ENCODE measurements around the gene EEF1AKMT1.

EEF1AKMT1 gene

GRCh38 chr13:20773194-20774080 is at the start of gene EEF1AKMT1:
Gene EEF1AKMT1, minus strand, starts transcription at chr13:20773961. Its CDS starts 16,363 bp downstream, at chr13:20757598.
- no peaks in the 10 kb centered on the region for H3K9me3 ChIP-seq (ENCODE audit: control insufficient read depth, insufficient read depth, low read length)
- H3K4me1 ChIP-seq (ENCODE audit: control insufficient read depth, insufficient read depth, low read length), result peaks cover 7% of the 10 kb centered on the region; the same call in 1 of the 2 replicates
- H3K27ac ChIP-seq (ENCODE audit: low read depth, low read length), result peak within 1 kb of the TSS; percentile 84
- H3K9ac ChIP-seq (ENCODE audit: low read depth, low read length), result peak within 1 kb of the TSS; percentile 84
- peak within 1 kb of the TSS; percentile 75 for H3K4me3 ChIP-seq (ENCODE audit: low read depth, low read length)
- H3K36me3 ChIP-seq (ENCODE audit: control insufficient read depth, insufficient read depth, low read length), result peaks cover 4% of the 10 kb centered on the region; the same call in 1 of the 2 replicates
- no peaks in the 10 kb centered on the region for H3K27me3 ChIP-seq (ENCODE audit: control insufficient read depth, insufficient read depth, low read length)

- peaks cover 25% of the 10 kb centered on the region for H3K36me3 ChIP-seq (ENCODE audit: control insufficient read depth, insufficient read depth, low read length)
- no peaks in the 10 kb centered on the region for H3K9me3 ChIP-seq (ENCODE audit: control insufficient read depth, insufficient read depth, low read length)
- no peaks in the 10 kb centered on the region for H3K27me3 ChIP-seq (ENCODE audit: control insufficient read depth, insufficient read depth, low read length)
- H3K9ac ChIP-seq (ENCODE audit: low read depth, low read length), result no peak overlapping the region
- no peak overlapping the region for H3K27ac ChIP-seq (ENCODE audit: low read depth, low read length)
- peaks cover 19% of the 10 kb centered on the region for H3K4me1 ChIP-seq (ENCODE audit: control insufficient read depth, insufficient read depth, low read length)
- no peak overlapping the region for H3K4me3 ChIP-seq (ENCODE audit: low read depth, low read length)
Measured at GRCh38 chr13:20823071-20823470, 49.3 kb upstream of the EEF1AKMT1 start.

GRCh38 chr13:20822406-20822805 is 48.6 kb upstream of the EEF1AKMT1 start:
- H3K27me3 ChIP-seq (ENCODE audit: control insufficient read depth, insufficient read depth, low read length), result no peaks in the 10 kb centered on the region
- H3K36me3 ChIP-seq (ENCODE audit: control insufficient read depth, insufficient read depth, low read length), result peaks cover 25% of the 10 kb centered on the region
- H3K9ac ChIP-seq (ENCODE audit: low read depth, low read length), result no peak overlapping the region
- no peaks in the 10 kb centered on the region for H3K9me3 ChIP-seq (ENCODE audit: control insufficient read depth, insufficient read depth, low read length)
- H3K4me1 ChIP-seq (ENCODE audit: control insufficient read depth, insufficient read depth, low read length), result peaks cover 17% of the 10 kb centered on the region
- no peak overlapping the region for H3K27ac ChIP-seq (ENCODE audit: low read depth, low read length)
- H3K4me3 ChIP-seq (ENCODE audit: low read depth, low read length), result no peak overlapping the region

GRCh38 chr13:20819715-20820114 is 46.0 kb upstream of the EEF1AKMT1 start:
- Histone ChIP-seq H3K27ac (ENCODE audit: low read depth, low read length) (no peak overlapping the region), H3K4me3 (ENCODE audit: low read depth, low read length) (no peak overlapping the region), H3K36me3 (ENCODE audit: control insufficient read depth, insufficient read depth, low read length) (peaks cover 28% of the 10 kb centered on the region), H3K27me3 (ENCODE audit: control insufficient read depth, insufficient read depth, low read length) (no peaks in the 10 kb centered on the region), H3K9ac (ENCODE audit: low read depth, low read length) (no peak overlapping the region), H3K4me1 (ENCODE audit: control insufficient read depth, insufficient read depth, low read length) (peaks cover 2% of the 10 kb centered on the region; the same call in 1 of the 2 replicates), H3K9me3 (ENCODE audit: control insufficient read depth, insufficient read depth, low read length) (no peaks in the 10 kb centered on the region)

GRCh38 chr13:20815464-20815863 is 41.7 kb upstream of the EEF1AKMT1 start:
- H3K9ac ChIP-seq (ENCODE audit: low read depth, low read length), result no peak overlapping the region
- no peak overlapping the region for H3K4me3 ChIP-seq (ENCODE audit: low read depth, low read length)
- H3K4me1 ChIP-seq (ENCODE audit: control insufficient read depth, insufficient read depth, low read length), result no peaks in the 10 kb centered on the region
- H3K9me3 ChIP-seq (ENCODE audit: control insufficient read depth, insufficient read depth, low read length), result no peaks in the 10 kb centered on the region
- H3K27me3 ChIP-seq (ENCODE audit: control insufficient read depth, insufficient read depth, low read length), result no peaks in the 10 kb centered on the region
- H3K27ac ChIP-seq (ENCODE audit: low read depth, low read length), result no peak overlapping the region
- peaks cover 21% of the 10 kb centered on the region for H3K36me3 ChIP-seq (ENCODE audit: control insufficient read depth, insufficient read depth, low read length)

- Histone ChIP-seq H3K9me3 (ENCODE audit: control insufficient read depth, insufficient read depth, low read length) (no peaks in the 10 kb centered on the region), H3K4me1 (ENCODE audit: control insufficient read depth, insufficient read depth, low read length) (no peaks in the 10 kb centered on the region), H3K27ac (ENCODE audit: low read depth, low read length) (no peak overlapping the region), H3K27me3 (ENCODE audit: control insufficient read depth, insufficient read depth, low read length) (no peaks in the 10 kb centered on the region), H3K4me3 (ENCODE audit: low read depth, low read length) (no peak overlapping the region), H3K9ac (ENCODE audit: low read depth, low read length) (no peak overlapping the region), H3K36me3 (ENCODE audit: control insufficient read depth, insufficient read depth, low read length) (peaks cover 24% of the 10 kb centered on the region)
Measured at GRCh38 chr13:20814224-20814910, 40.6 kb upstream of the EEF1AKMT1 start.

- H3K4me3 ChIP-seq (ENCODE audit: low read depth, low read length), result no peak overlapping the region
- no peaks in the 10 kb centered on the region for H3K27me3 ChIP-seq (ENCODE audit: control insufficient read depth, insufficient read depth, low read length)
- H3K9ac ChIP-seq (ENCODE audit: low read depth, low read length), result no peak overlapping the region
- no peaks in the 10 kb centered on the region for H3K4me1 ChIP-seq (ENCODE audit: control insufficient read depth, insufficient read depth, low read length)
- no peaks in the 10 kb centered on the region for H3K9me3 ChIP-seq (ENCODE audit: control insufficient read depth, insufficient read depth, low read length)
- H3K27ac ChIP-seq (ENCODE audit: low read depth, low read length), result no peak overlapping the region
- peaks cover 37% of the 10 kb centered on the region for H3K36me3 ChIP-seq (ENCODE audit: control insufficient read depth, insufficient read depth, low read length)
Measured at GRCh38 chr13:20812890-20813289, 39.1 kb upstream of the EEF1AKMT1 start.

GRCh38 chr13:20810808-20811207 is 37.0 kb upstream of the EEF1AKMT1 start:
- no peaks in the 10 kb centered on the region for H3K9me3 ChIP-seq (ENCODE audit: control insufficient read depth, insufficient read depth, low read length)
- H3K4me3 ChIP-seq (ENCODE audit: low read depth, low read length), result no peak overlapping the region
- H3K9ac ChIP-seq (ENCODE audit: low read depth, low read length), result no peak overlapping the region
- H3K27ac ChIP-seq (ENCODE audit: low read depth, low read length), result no peak overlapping the region
- H3K36me3 ChIP-seq (ENCODE audit: control insufficient read depth, insufficient read depth, low read length), result peaks cover 55% of the 10 kb centered on the region
- H3K4me1 ChIP-seq (ENCODE audit: control insufficient read depth, insufficient read depth, low read length), result no peaks in the 10 kb centered on the region
- H3K27me3 ChIP-seq (ENCODE audit: control insufficient read depth, insufficient read depth, low read length), result no peaks in the 10 kb centered on the region

- H3K4me3 ChIP-seq (ENCODE audit: low read depth, low read length), result no peak overlapping the region
- no peaks in the 10 kb centered on the region for H3K9me3 ChIP-seq (ENCODE audit: control insufficient read depth, insufficient read depth, low read length)
- no peaks in the 10 kb centered on the region for H3K27me3 ChIP-seq (ENCODE audit: control insufficient read depth, insufficient read depth, low read length)
- peaks cover 55% of the 10 kb centered on the region for H3K36me3 ChIP-seq (ENCODE audit: control insufficient read depth, insufficient read depth, low read length)
- H3K4me1 ChIP-seq (ENCODE audit: control insufficient read depth, insufficient read depth, low read length), result no peaks in the 10 kb centered on the region
- H3K27ac ChIP-seq (ENCODE audit: low read depth, low read length), result no peak overlapping the region
- no peak overlapping the region for H3K9ac ChIP-seq (ENCODE audit: low read depth, low read length)
Measured at GRCh38 chr13:20808874-20809273, 35.1 kb upstream of the EEF1AKMT1 start.

GRCh38 chr13:20803180-20803965 is 29.6 kb upstream of the EEF1AKMT1 start:
- no peaks in the 10 kb centered on the region for H3K4me1 ChIP-seq (ENCODE audit: control insufficient read depth, insufficient read depth, low read length)
- H3K9me3 ChIP-seq (ENCODE audit: control insufficient read depth, insufficient read depth, low read length), result no peaks in the 10 kb centered on the region
- no peak overlapping the region for H3K4me3 ChIP-seq (ENCODE audit: low read depth, low read length)
- H3K27ac ChIP-seq (ENCODE audit: low read depth, low read length), result no peak overlapping the region
- H3K27me3 ChIP-seq (ENCODE audit: control insufficient read depth, insufficient read depth, low read length), result no peaks in the 10 kb centered on the region
- H3K9ac ChIP-seq (ENCODE audit: low read depth, low read length), result no peak overlapping the region
- H3K36me3 ChIP-seq (ENCODE audit: control insufficient read depth, insufficient read depth, low read length), result peaks cover 57% of the 10 kb centered on the region

Data from HUES48 (cell line).